ENCODE measurements around the gene SLC44A3.

GRCh38 chr1:94805912-94806311 is 14.2 kb upstream of the SLC44A3 start:
- TF ChIP-seq CTCF (IDR thresholded peaks at IDR 0.05), result peak; percentile 94 to 99 (median 97)
- no peak for TF ChIP-seq POLR2A (IDR thresholded peaks at IDR 0.05)
